HepG2 (cell line): Measurements from ENCODE around the gene KIAA1217. TPM values are rescaled to one million over a fixed set of nuclear protein-coding genes. Genes with fewer than 3 reads are reported as not detected.

Source experiments
- ATAC-seq: fragments of 200-7000 bp; cut with Tn5 transposase; 3 replicates; pipeline ENCODE4 v1.9.1; 2020; ENCODE audit warnings: mild to moderate bottlenecking, moderate library complexity
- BruUV-seq: library from RNA; stranded (reverse); fragments of 400-500 nt; replicated peaks from 2 replicates; lab custom pipeline; 2021; lab: Mats Ljungman, UMichigan
- CTCF ChIA-PET: fragments of 300-600 bp; formaldehyde crosslinking; extraction: SDS; loops from one replicate; lab custom pipeline; 2021; ENCODE audit warnings: low total read pairs, inconsistent platforms, low intra/inter-chr PET ratio; lab: Yijun Ruan, JAX
- POLR2A ChIA-PET: fragments of 350-600 bp; sonication (Branson Sonifier 250); formaldehyde crosslinking; loops from one replicate; lab custom pipeline; 2020; ENCODE audit warnings: antibody characterized with exemption, inconsistent platforms; lab: Yijun Ruan, JAX
- DNase-seq: peaks from one replicate; pipeline ENCODE4 v3.0.0-alpha.2; 2015; ENCODE audit warnings: low spot score
- FAIRE-seq: peaks from 3 replicates; lab custom pipeline; 2011; peaks lifted over from hg19 to GRCh38; lab: Jason Lieb, UNC
- H2AFZ ChIP-seq: one replicate; pipeline ENCODE4 v1.6.1; 2011; ENCODE audit warnings: low read length, inconsistent platforms
- H3K27ac ChIP-seq: fragments of 300-600 bp; 3 replicates; pipeline ENCODE4 v1.8.0; 2011; ENCODE audit warnings: mixed run types, mild to moderate bottlenecking, mixed read lengths, low read length, inconsistent platforms; ENCODE audit not compliant: insufficient read depth; ENCODE audit errors: extremely low read length
- H3K27me3 ChIP-seq, 2 experiments: fragments of 200-600 bp in 1 of 2; 2 replicates in 1 of 2; 3 replicates in 1 of 2; pipeline versions ENCODE4 v1.6.0 to v1.8.0; 2011; ENCODE audit warnings: low read length in 2 of 2, mild to moderate bottlenecking in 2 of 2, moderate library complexity in 2 of 2, inconsistent platforms in 1 of 2; ENCODE audit not compliant: insufficient read depth in 2 of 2, control insufficient read depth in 1 of 2
- H3K36me3 ChIP-seq, 2 experiments: fragments of 200-600 bp in 1 of 2; replicated peaks in 1 of 2; 2 replicates in 1 of 2; 3 replicates in 1 of 2; pipeline versions ENCODE4 v1.5.1 to v1.8.0; 2011; ENCODE audit warnings: low read length in 2 of 2, inconsistent platforms in 1 of 2; ENCODE audit not compliant: insufficient read depth in 2 of 2, control insufficient read depth in 1 of 2
- H3K4me1 ChIP-seq: 2 replicates; pipeline ENCODE4 v1.5.1; 2012; ENCODE audit warnings: low read length, inconsistent platforms; ENCODE audit not compliant: insufficient read depth
- H3K4me2 ChIP-seq: 2 replicates; pipeline ENCODE4 v1.6.0; 2011; ENCODE audit warnings: low read depth, low read length, inconsistent platforms
- H3K4me3 ChIP-seq, 3 experiments: fragments of 200-600 bp in 1 of 3; sonication (generic), shearing (Covaris generic) in 1 of 3; replicated peaks in 1 of 3; 2 replicates each; pipeline ENCODE4 v1.5.1; 2011 to 2016; ENCODE audit warnings: low read length in 3 of 3, inconsistent platforms in 2 of 3, low read depth in 2 of 3, mild to moderate bottlenecking in 2 of 3, control low read depth in 1 of 3, mixed read lengths in 1 of 3; ENCODE audit not compliant: insufficient read depth in 1 of 3
- H3K79me2 ChIP-seq: one replicate; pipeline ENCODE4 v1.6.1; 2011; ENCODE audit warnings: low read length, inconsistent platforms; ENCODE audit not compliant: insufficient read depth
- H3K9ac ChIP-seq: 2 replicates; pipeline ENCODE4 v1.6.0; 2011; ENCODE audit warnings: mild to moderate bottlenecking, low read depth, low read length, inconsistent platforms; ENCODE audit not compliant: insufficient read depth
- H3K9me3 ChIP-seq: 2 replicates; pipeline ENCODE4 v1.5.1; 2012; ENCODE audit warnings: mild to moderate bottlenecking, low read length
- H4K20me1 ChIP-seq: 2 replicates; pipeline ENCODE4 v1.6.0; 2011; ENCODE audit warnings: inconsistent platforms, mild to moderate bottlenecking, low read length, moderate library complexity; ENCODE audit not compliant: insufficient read depth
- CBX2 ChIP-seq, 2 experiments: fragments of 200-600 bp in 1 of 2; sonication (generic); formaldehyde crosslinking in 1 of 2; IDR thresholded peaks; 2 replicates each; pipeline versions ENCODE4 v1.7.0 to v1.8.1; 2018 to 2022; ENCODE audit warnings: low read depth in 2 of 2, low read length in 1 of 2, mild to moderate bottlenecking in 1 of 2, missing genetic modification reagents in 1 of 2
- HMGA1 ChIP-seq: sonication (generic); formaldehyde crosslinking; conservative IDR thresholded peaks from 2 replicates; pipeline ENCODE4 v1.4.0; 2020; ENCODE audit warnings: missing genetic modification reagents
- KDM6A ChIP-seq: IDR thresholded peaks from 2 replicates; pipeline ENCODE4 v1.6.1; 2016; ENCODE audit warnings: low read depth
- MEIS2 ChIP-seq: sonication (generic); formaldehyde crosslinking; IDR thresholded peaks from 2 replicates; pipeline ENCODE4 v1.9.0; 2021; ENCODE audit warnings: mild to moderate bottlenecking, missing genetic modification reagents
- MXD1 ChIP-seq: sonication (generic); formaldehyde crosslinking; IDR thresholded peaks from 2 replicates; pipeline ENCODE4 v1.4.0; 2020; ENCODE audit warnings: mild to moderate bottlenecking, missing genetic modification reagents
- MYPOP ChIP-seq: sonication (generic); formaldehyde crosslinking; IDR thresholded peaks from 2 replicates; pipeline ENCODE4 v1.8.1; 2023; ENCODE audit warnings: mild to moderate bottlenecking, moderate library complexity, missing genetic modification reagents
- PHF20 ChIP-seq: sonication (generic); formaldehyde crosslinking; IDR thresholded peaks from 2 replicates; pipeline ENCODE4 v1.5.0; 2020; ENCODE audit warnings: mild to moderate bottlenecking, missing genetic modification reagents
- U2AF2 ChIP-seq: fragments of 200-400 bp; formaldehyde crosslinking; IDR thresholded peaks from 2 replicates; pipeline ENCODE4 v1.6.1; 2017; ENCODE audit warnings: low read depth, mild to moderate bottlenecking, low read length
- ZIK1 ChIP-seq: sonication (generic); formaldehyde crosslinking; IDR thresholded peaks from 2 replicates; pipeline ENCODE4 v1.5.0; 2020; ENCODE audit warnings: mild to moderate bottlenecking, low read depth, missing genetic modification reagents, borderline replicate concordance
- ZNF205 ChIP-seq: IDR thresholded peaks from 2 replicates; pipeline ENCODE4 v1.6.1; 2018; ENCODE audit warnings: missing biosample characterization, missing genetic modification reagents
- ZNF446 ChIP-seq: sonication (generic); formaldehyde crosslinking; IDR thresholded peaks from 2 replicates; pipeline ENCODE4 v1.5.0; 2020; ENCODE audit warnings: mild to moderate bottlenecking, missing genetic modification reagents
- ZNF619 ChIP-seq: sonication (generic); formaldehyde crosslinking; IDR thresholded peaks from 2 replicates; pipeline ENCODE4 v1.4.0; 2020; ENCODE audit warnings: mild to moderate bottlenecking, missing genetic modification reagents
- ZNF841 ChIP-seq: sonication (generic); formaldehyde crosslinking; IDR thresholded peaks from 2 replicates; pipeline ENCODE4 v1.8.1; 2023; ENCODE audit warnings: missing genetic modification reagents, borderline replicate concordance
- WGBS: methylation state at CpG from one replicate; pipeline ENCODE4 v1.1.6; 2017; ENCODE audit warnings: low lambda C conversion rate; 5-methylcytosine and 5-hydroxymethylcytosine counted together
- in situ Hi-C: cut with HindIII; loops from 2 replicates; pipeline ENCODE4 v1.10.0; 2017; ENCODE audit warnings: low pct_unique_long_range_greater_than_20kb; ENCODE audit not compliant: extremely low pct_ligation_motif_present
- intact Hi-C: fragments of 100-400 bp; cut with micrococcal nuclease; formaldehyde crosslinking; loops from one replicate; pipeline ENCODE4 v1.10.0; 2022; ENCODE audit not compliant: unreplicated experiment
- polyA plus RNA-seq, 8 experiments: library from polyadenylated mRNA; depleted of rRNA in 3 of 8; stranded (reverse) in 7 of 8; unstranded in 1 of 8; fragments of >200 nt; fragmentation: Illumina TruSeq in 4 of 8; extraction: Trizol in 4 of 8; gene quantifications; 2 replicates each; pipeline versions ENCODE4 v1.2.1 to v1.2.3, GENCODE V29; 2011 to 2016; ENCODE audit warnings: low read depth in 4 of 8, missing spikeins in 1 of 8, mixed read lengths in 1 of 8; ENCODE audit not compliant: insufficient read depth in 1 of 8
- total RNA-seq, 5 experiments: library from RNA; depleted of rRNA; stranded (reverse); fragments of >200 nt; fragmentation: Illumina TruSeq; extraction: Trizol; gene quantifications; 2 replicates each; pipeline ENCODE4 v1.2.3, GENCODE V29; 2016; ENCODE audit warnings: low read depth in 1 of 5

The KIAA1217 gene
- total and polyA plus RNA-seq, 2 of the 13 experiments (the other 11 are each of a cell fraction or from before 2014, with no cell fraction given): 4.6 to 10.9 TPM

- WGBS: 99% methylated on average over 8 of the region's 8 CpGs
- POLR2A ChIA-PET: no interaction called here
- Histone ChIP-seq H3K27ac (no peak overlapping the region), H3K4me2 (no peak overlapping the region), H3K4me3 (no peak overlapping the region), H3K79me2 (no peaks in the 10 kb centered on the region), H4K20me1 (no peaks in the 10 kb centered on the region), H3K36me3 (peaks cover 13 to 37% of the 10 kb centered on the region in 2 experiments), H3K27me3 (no peaks in the 10 kb centered on the region), H3K9ac (no peak overlapping the region), H3K4me1 (no peaks in the 10 kb centered on the region), H3K9me3 (no peaks in the 10 kb centered on the region), H2AFZ (no peak overlapping the region)
- FAIRE-seq (no peak), DNase-seq (no peak), ATAC-seq (no peak)
- CTCF ChIA-PET: no interaction called here
- BruUV-seq: no TSS peak
- intact Hi-C loops: no loop called here
- no peak for TF ChIP-seq ZIK1 (CRISPR knock-in tag)
- no peak for TF ChIP-seq MXD1 (CRISPR knock-in tag)
- TF ChIP-seq CBX2 (IDR thresholded peaks at IDR 0.05; ENCODE audit: low read depth, low read length): no peak
- TF ChIP-seq CBX2 (CRISPR knock-in tag; IDR thresholded peaks at IDR 0.05; ENCODE audit: low read depth): no peak
- no peak for TF ChIP-seq U2AF2
- no peak for TF ChIP-seq HMGA1 (CRISPR knock-in tag)
- no peak for TF ChIP-seq ZNF841
- TF ChIP-seq ZNF446 (CRISPR knock-in tag): no peak
- TF ChIP-seq MYPOP: no peak
- TF ChIP-seq ZNF205 (CRISPR knock-in tag): no peak
- TF ChIP-seq KDM6A (CRISPR knock-in tag): no peak
- TF ChIP-seq MEIS2 (CRISPR knock-in tag): no peak
- TF ChIP-seq PHF20 (CRISPR knock-in tag): no peak
- TF ChIP-seq ZNF619 (CRISPR knock-in tag): no peak
- in situ Hi-C loops: no loop called here
Measured at GRCh38 chr10:24496906-24497305, 288.0 kb downstream of the KIAA1217 start.
